GM12892 (cell line): ENCODE results near the gene APC2.
A peak's percentile ranks its signal among the peaks of the same experiment; 100 is the strongest.

Source experiments
- POLR2A ChIP-seq: IDR thresholded peaks from 2 replicates; pipeline ENCODE4 v1.6.1; 2011; ENCODE audit warnings: low read depth, low read length, control low read depth
- POLR2AphosphoS5 ChIP-seq: IDR thresholded peaks from 2 replicates; pipeline ENCODE4 v1.6.1; 2011; ENCODE audit warnings: low read depth, low read length, control low read depth

DNA sequence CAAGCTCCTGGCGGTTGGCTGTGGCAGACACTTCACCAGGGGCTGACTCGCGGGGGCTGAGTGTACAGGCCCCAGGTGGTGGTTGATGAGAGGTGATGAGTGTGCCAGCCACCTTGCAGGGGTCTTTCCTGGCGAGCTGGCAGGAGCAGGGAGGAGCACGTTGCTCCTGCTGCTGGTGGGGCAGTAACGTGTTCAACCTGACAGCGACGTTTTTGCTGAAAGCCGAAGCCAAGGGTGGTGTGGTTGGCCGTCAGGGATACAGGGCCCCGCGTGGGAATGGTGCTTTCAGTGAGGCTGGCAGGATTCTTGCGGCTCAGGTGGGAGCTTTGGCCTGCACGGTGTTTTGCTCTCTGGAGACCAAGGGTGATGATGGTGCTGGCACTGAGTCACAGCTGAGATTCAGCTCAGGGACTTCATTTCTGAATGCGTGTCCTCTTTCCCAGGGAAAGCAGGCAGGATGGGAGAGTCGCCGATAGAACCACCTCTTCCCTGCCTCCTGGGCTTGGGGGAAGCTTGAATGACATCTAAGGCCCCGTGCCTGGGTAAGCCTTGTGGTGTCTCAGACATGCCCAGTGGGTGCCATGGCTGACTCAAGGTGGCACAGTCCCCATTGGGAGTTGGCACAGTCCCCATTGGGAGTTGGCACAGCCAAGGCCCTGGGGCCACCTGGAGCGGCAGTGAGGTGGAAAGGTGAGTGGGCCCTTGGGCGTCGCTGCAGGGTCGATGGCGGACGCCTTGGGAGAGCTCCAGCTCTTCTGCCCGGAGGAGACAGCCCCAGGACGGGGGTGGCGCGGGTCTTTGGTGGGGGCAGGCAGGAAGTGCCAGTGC lies 33.7 kb upstream of the APC2 start:
- peak; percentile 30; the same call in 1 of the 2 replicates for TF ChIP-seq POLR2AphosphoS5
- no peak for TF ChIP-seq POLR2A
